ENCODE results near the gene TET2. TPM values are rescaled to one million over a fixed set of nuclear protein-coding genes. Genes with fewer than 3 reads are reported as not detected.
"Not testable (repeated sequence)": the region's sequence is repeated elsewhere in the genome, so short reads cannot be mapped to it uniquely, and the experiment has no call there.

The TET2 gene
- total RNA-seq, 1 donor: 18.6 TPM

DNA sequence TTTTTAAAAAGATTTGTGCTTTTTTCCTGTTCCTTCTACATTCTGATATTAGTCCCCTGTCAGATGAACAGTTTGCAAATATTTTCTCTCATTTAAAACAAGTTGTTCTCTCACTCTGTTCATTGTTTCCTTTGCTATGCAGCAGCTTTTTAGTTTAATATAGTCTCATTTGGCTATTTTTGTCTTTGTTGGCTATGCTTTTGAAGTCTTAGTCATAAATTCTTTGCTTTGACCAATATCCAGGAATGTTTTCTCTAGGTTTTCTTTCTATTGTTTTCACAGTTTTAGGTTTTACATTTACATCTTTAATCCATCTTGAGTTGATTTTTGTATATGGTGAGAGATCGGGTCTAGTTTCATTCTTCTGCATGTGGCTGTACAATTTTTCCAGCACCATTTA is 136.8 kb downstream of the TET2 start:
- DNase-seq (ENCODE audit: low read depth): peak; percentile 63
- no peak overlapping the region for H3K4me3 ChIP-seq (ENCODE audit: low read depth, low read length)
- TF ChIP-seq, protein P1, sequence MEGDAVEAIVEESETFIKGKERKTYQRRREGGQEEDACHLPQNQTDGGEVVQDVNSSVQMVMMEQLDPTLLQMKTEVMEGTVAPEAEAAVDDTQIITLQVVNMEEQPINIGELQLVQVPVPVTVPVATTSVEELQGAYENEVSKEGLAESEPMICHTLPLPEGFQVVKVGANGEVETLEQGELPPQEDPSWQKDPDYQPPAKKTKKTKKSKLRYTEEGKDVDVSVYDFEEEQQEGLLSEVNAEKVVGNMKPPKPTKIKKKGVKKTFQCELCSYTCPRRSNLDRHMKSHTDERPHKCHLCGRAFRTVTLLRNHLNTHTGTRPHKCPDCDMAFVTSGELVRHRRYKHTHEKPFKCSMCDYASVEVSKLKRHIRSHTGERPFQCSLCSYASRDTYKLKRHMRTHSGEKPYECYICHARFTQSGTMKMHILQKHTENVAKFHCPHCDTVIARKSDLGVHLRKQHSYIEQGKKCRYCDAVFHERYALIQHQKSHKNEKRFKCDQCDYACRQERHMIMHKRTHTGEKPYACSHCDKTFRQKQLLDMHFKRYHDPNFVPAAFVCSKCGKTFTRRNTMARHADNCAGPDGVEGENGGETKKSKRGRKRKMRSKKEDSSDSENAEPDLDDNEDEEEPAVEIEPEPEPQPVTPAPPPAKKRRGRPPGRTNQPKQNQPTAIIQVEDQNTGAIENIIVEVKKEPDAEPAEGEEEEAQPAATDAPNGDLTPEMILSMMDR (IDR thresholded peaks at IDR 0.05; ENCODE audit: insufficient read depth, low read length): no peak

DNA sequence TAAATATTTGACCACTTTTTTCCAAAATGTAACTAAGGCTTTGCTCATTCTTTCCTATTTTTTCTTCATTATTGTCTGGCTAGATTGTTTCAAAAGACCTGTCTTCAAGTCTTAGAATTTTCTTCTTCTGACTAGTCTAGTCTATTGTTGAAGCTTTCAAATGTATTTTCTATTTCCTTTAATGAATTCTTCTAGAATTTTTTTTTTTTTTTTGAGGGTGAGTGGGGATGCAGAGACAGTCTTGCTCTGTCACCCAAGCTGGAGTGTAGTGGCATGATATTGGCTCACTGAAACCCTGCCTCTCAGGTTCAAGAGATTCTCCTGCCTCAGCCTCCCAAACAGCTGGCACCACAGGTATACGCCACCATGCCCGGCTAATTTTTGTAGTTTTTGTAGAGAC is 141.4 kb downstream of the TET2 start:
- H3K4me3 ChIP-seq (ENCODE audit: low read depth, low read length): no peak overlapping the region
- no peak for DNase-seq (ENCODE audit: low read depth)
- TF ChIP-seq, protein P1 (IDR thresholded peaks at IDR 0.05; ENCODE audit: insufficient read depth, low read length): no peak

DNA sequence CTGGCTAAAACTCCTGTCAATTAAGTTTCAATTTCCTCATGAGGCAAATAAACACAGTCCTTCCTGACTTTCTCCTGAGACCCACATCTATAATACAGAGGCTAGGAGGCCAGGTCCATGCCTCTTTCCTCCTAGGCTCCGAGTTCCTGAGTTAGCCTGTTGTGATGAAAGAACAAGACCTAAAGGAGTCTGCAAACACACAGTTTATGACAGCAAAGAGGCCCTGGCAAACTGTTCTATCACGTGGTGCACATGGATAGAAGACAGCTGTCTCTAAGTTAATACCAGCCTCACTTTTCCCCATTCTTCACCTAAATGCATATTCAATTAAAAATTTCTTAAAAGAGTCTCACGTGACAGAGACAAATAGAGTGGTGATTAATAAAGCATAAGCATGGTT is 145.2 kb downstream of the TET2 start:
- TF ChIP-seq, protein P1 (IDR thresholded peaks at IDR 0.05; ENCODE audit: insufficient read depth, low read length): no peak
- no peak overlapping the region for H3K4me3 ChIP-seq (ENCODE audit: low read depth, low read length)
- DNase-seq (ENCODE audit: low read depth): no peak

DNA sequence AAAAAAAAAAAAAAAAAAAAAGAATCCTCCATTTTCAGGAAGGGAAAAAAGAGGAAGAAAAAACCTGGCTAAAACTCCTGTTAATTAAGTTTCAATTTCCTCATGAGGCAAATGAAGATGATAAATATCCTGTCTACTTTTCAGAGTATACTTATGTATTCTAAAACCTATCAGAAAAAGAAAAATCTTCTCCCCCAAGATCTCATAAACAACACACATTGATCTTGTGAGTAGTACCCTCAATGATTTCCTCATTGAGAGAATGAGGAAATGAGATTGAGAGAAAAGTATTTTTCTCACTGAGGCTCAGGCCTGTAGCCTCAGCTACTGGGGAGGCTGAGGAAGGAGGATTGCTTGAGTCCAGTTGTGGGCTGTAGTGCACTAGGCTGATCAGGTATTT is 146.7 kb downstream of the TET2 start:
- TF ChIP-seq, protein P1 (IDR thresholded peaks at IDR 0.05; ENCODE audit: insufficient read depth, low read length): no peak
- H3K4me3 ChIP-seq (ENCODE audit: low read depth, low read length): no peak overlapping the region
- no peak for DNase-seq (ENCODE audit: low read depth)

DNA sequence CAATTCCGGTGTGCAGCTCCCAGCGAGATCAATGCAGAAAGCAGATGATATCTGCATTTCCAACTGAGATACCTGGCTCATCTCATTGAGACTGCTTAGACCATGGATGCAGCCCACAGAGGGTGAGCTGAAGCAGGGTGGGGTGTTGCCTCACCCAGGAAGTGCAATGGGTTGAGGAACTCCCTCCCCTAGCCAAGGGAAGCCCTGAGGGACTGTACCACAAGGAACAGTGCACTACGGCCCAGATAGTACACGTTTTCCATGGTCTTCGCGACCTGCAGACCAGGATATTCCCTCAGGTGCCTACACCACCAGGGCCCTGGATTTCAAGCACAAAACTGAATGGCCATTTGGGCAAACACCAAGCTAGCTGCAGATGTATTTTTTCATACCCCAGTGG is 150.0 kb downstream of the TET2 start:
- H3K4me3 ChIP-seq (ENCODE audit: low read depth, low read length): no peak overlapping the region
- no peak for DNase-seq (ENCODE audit: low read depth)
- TF ChIP-seq, protein P1 (IDR thresholded peaks at IDR 0.05; ENCODE audit: insufficient read depth, low read length): no peak

DNA sequence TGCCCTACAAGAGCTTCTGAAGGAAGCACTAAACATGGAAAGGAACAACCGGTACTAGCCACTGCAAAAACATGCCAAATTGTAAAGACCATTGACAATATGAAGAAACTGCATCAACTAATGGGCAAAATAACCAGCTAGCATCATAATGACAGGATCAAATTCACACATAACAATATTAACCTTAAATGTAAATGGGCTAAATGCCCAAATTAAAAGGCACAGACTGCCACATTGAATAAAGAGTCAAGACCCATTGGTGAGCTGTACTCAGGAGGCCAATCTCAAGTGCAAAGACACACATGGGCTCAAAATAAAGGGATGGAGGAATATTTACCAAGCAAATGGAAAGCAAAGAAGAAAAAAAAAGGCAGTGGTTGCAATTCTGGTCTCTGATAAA is 152.4 kb downstream of the TET2 start:
- not testable (repeated sequence) for DNase-seq (ENCODE audit: low read depth); H3K4me3 ChIP-seq (ENCODE audit: low read depth, low read length)

DNA sequence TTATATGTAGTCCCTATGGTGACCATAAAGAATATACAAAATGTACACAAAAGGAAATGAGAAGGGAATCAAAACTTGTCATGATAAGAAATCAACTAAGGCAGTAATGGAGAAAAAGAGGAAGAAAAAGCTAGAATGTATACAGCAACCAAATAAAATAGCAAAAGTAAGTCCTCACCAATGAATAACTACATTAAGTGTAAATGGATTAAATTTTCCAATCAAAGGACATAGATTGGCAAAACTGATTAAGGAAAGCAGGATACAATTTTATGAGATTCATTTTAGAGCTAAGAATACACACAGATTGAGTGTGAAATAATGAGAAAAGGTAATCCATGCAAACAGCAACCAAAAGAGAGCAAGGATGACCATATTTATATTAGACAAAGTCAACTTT is 157.4 kb downstream of the TET2 start:
- H3K4me3 ChIP-seq (ENCODE audit: low read depth, low read length): no peak overlapping the region
- DNase-seq (ENCODE audit: low read depth): no peak
- TF ChIP-seq, protein P1 (IDR thresholded peaks at IDR 0.05; ENCODE audit: insufficient read depth, low read length): no peak
